Ovary (tissue), 9 donors: ENCODE measurements around the gene DYRK3. TPM values are rescaled to one million over a fixed set of nuclear protein-coding genes. Genes with fewer than 3 reads are reported as not detected.
A peak's percentile ranks its signal among the peaks of the same experiment; 100 is the strongest.
"Not testable (repeated sequence)": the region's sequence is repeated elsewhere in the genome, so short reads cannot be mapped to it uniquely, and the experiment has no call there.

Experiments
- DNase-seq, 5 donors: peaks; one replicate each; pipeline ENCODE4 v3.0.0-alpha.2; 2019 to 2020
- H3K27ac ChIP-seq, 2 donors: fragments of 200-600 bp; one replicate each; pipeline versions ENCODE4 v1.5.1 to v1.8.0; 2019 to 2022
- H3K27me3 ChIP-seq: fragments of 200-600 bp; one replicate; pipeline ENCODE4 v1.8.0; 2022
- H3K36me3 ChIP-seq: fragments of 200-600 bp; sonication (generic); one replicate; pipeline ENCODE4 v1.5.1; 2019
- H3K4me1 ChIP-seq: one replicate; pipeline ENCODE4 v1.8.1; 2013; ENCODE audit warnings: mild to moderate bottlenecking, moderate library complexity; ENCODE audit not compliant: insufficient read depth
- H3K4me3 ChIP-seq: fragments of 200-600 bp; sonication (generic); one replicate; pipeline ENCODE4 v1.5.1; 2017
- H3K9me3 ChIP-seq, 2 donors: fragments of 200-600 bp in 1 of 2; sonication (generic) in 1 of 2; one replicate each; pipeline versions ENCODE4 v1.5.1 to v1.8.1; 2013 to 2019; ENCODE audit warnings: mild to moderate bottlenecking in 1 of 2, moderate library complexity in 1 of 2
- CTCF ChIP-seq, 3 donors: fragments of 450-650 bp in 2 of 3; fragments of 200-600 bp in 1 of 3; IDR thresholded peaks; one replicate each; pipeline versions ENCODE4 v1.5.1 to v1.8.0; 2016 to 2022; ENCODE audit warnings: antibody characterized with exemption in 3 of 3, mild to moderate bottlenecking in 1 of 3
- EP300 ChIP-seq: sonication (generic); formaldehyde crosslinking; IDR thresholded peaks from one replicate; pipeline ENCODE4 v1.6.1; 2017; ENCODE audit warnings: antibody characterized with exemption
- POLR2A ChIP-seq: fragments of 450-650 bp; IDR thresholded peaks from one replicate; pipeline ENCODE4 v1.6.1; 2017; ENCODE audit warnings: antibody characterized with exemption, mild to moderate bottlenecking, moderate library complexity
- WGBS, 3 donors: extraction: QIAGEN DNeasy Blood & Tissue Kit in 1 of 3; methylation state at CpG; one replicate each; pipeline versions ENCODE4 v1.1.5 to v1.1.7; 2013 to 2017; 5-methylcytosine and 5-hydroxymethylcytosine counted together
- intact Hi-C, 4 donors: fragments of 100-400 bp; cut with DNase I; formaldehyde crosslinking; loops; one replicate each; pipeline versions ENCODE4 v1.11.0 to v1.15.1; 2022 to 2023
- polyA plus RNA-seq, 2 donors: library from polyadenylated mRNA; stranded (reverse); fragments of 200-250 nt in 1 of 2; fragments of 350-450 nt in 1 of 2; fragmentation: Illumina TruSeq in 1 of 2; extraction: RNeasy Lipid Tissue Mini Kit (QIAGEN cat#74804) in 1 of 2; gene quantifications; one replicate each; pipeline ENCODE4 v1.2.3, GENCODE V29; 2013 to 2014
- total RNA-seq, 7 donors: library from RNA; depleted of rRNA in 2 of 7; stranded (reverse); fragments of >200 nt in 2 of 7; fragmentation: NEBNext Ultra II Directional in 3 of 7; extraction: Animal tissue kit (Norgen Biotek cat#: 25700) in 3 of 7; gene quantifications; one replicate each; pipeline versions ENCODE4 v1.1.0 to v1.2.4, GENCODE V29; 2016 to 2023
- donor health status: DM: no; HTN: no; CAD: no; lungs with moderate emphysema.
- donor health status: DM: no; HTN: no; CAD: no.
- donor health status: Bipolar disorder and iron deficiency.
- donor health status: DM: yes; HTN: yes; CAD: no.
- donor health status: DM: no; HTN: no; CAD: no.
- donor health status: DM: yes; HTN: yes; CAD: no.

Gene DYRK3
- total and polyA plus RNA-seq, 9 donors = 5.5 to 16.2 (median 10.1) TPM

- Histone ChIP-seq H3K27ac (no peak overlapping the region), H3K4me1 (peaks cover 2% of the 10 kb centered on the region), H3K4me3 (no peak overlapping the region), H3K9me3 (no peaks in the 10 kb centered on the region), H3K36me3 (no peaks in the 10 kb centered on the region), H3K27me3 (no peaks in the 10 kb centered on the region)
- no peak for DNase-seq
- WGBS, 3 donors = 49 to 52% (median 51%) methylated on average over 4 of the region's 4 CpGs
- intact Hi-C loops = no loop called here
- TF ChIP-seq POLR2A = no peak
- no peak for TF ChIP-seq CTCF (IDR thresholded peaks at IDR 0.05)
- TF ChIP-seq EP300 = no peak
Observed at GRCh38 chr1:206609229-206609991, 25.9 kb upstream of the DYRK3 start.

- H3K36me3 ChIP-seq = no peaks in the 10 kb centered on the region
- 3 to 4% (median 3%) methylated on average over 41 to 48 of the region's 48 CpGs for WGBS, 3 donors
- H3K4me3 ChIP-seq = peak within 1 kb of the TSS; percentile 67
- peak; percentile 95 to 98 (median 96) for DNase-seq
- no peaks in the 10 kb centered on the region for H3K27me3 ChIP-seq
- peak; percentile 53 for TF ChIP-seq POLR2A
- peak; percentile 99 to 100 (median 99) for TF ChIP-seq CTCF (IDR thresholded peaks at IDR 0.05)
- TF ChIP-seq EP300 = no peak
- H3K9me3 ChIP-seq = no peaks in the 10 kb centered on the region
- H3K4me1 ChIP-seq = peaks cover 2% of the 10 kb centered on the region
- intact Hi-C loops = no loop called here
- peak within 1 kb of the TSS; percentile 47 to 61 for H3K27ac ChIP-seq
Observed at GRCh38 chr1:206612129-206612876, 23.0 kb upstream of the DYRK3 start, which contains the start of gene EIF2D. Gene EIF2D (minus strand): TSS chr1:206612465. CDS start chr1:206612342, 123 bp downstream.

- not testable (repeated sequence) for H3K27me3 ChIP-seq, DNase-seq, H3K9me3 ChIP-seq, H3K4me1 ChIP-seq, H3K27ac ChIP-seq, H3K36me3 ChIP-seq, H3K4me3 ChIP-seq
- intact Hi-C loops = loop anchor here in 1 of 4 donors (10.0 kb wide), 1 partner anchor 288 kb away; no protein-coding TSS in a partner anchor
- WGBS, 3 donors = 85 to 98% (median 97%) methylated on average over 2 of the region's 2 CpGs
Observed at GRCh38 chr1:206626396-206626795, 8.9 kb upstream of the DYRK3 start.

GRCh38 chr1:206628916-206629315, 6.4 kb upstream of the DYRK3 start:
- TF ChIP-seq EP300 = no peak
- TF ChIP-seq POLR2A = no peak
- no peak for TF ChIP-seq CTCF (IDR thresholded peaks at IDR 0.05)
- no peak overlapping the region for H3K27ac ChIP-seq
- no peaks in the 10 kb centered on the region for H3K27me3 ChIP-seq
- H3K4me3 ChIP-seq = no peak overlapping the region
- intact Hi-C loops = loop anchor here in 1 of 4 donors (10.0 kb wide), 1 partner anchor 286 kb away; no protein-coding TSS in a partner anchor
- no peaks in the 10 kb centered on the region for H3K9me3 ChIP-seq
- 70 to 72% methylated on average over 1 of the region's 1 CpG; no CpG with 5 or more reads in 1 of the 3 donors for WGBS, 3 donors
- no peaks in the 10 kb centered on the region for H3K4me1 ChIP-seq
- DNase-seq = no peak
- H3K36me3 ChIP-seq = no peaks in the 10 kb centered on the region
